ENCODE data around the gene OASL.

DNA sequence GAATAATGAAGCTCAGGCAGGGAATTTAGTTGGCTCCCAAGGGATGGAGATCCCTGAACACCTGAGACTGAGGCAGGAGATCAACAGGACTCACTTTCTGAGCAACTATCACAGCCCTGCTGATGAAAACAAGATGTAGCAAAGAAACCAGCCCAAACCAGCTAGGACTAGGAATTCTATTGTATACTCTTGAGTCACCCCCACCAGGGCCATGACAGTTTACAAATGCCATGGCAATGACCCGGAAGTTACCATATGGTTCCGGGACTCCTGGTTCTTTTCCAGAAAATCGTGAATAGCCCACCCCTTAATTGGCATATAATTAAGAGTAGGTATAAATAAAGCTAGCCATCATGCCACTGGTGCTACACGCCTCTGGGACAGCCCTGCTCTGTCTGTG lies 46.0 kb upstream of the OASL start:
- TF ChIP-seq HOXB13 (CRISPR knock-in tag; IDR thresholded peaks at IDR 0.05; ENCODE audit: low read depth) (no peak), JUN (IDR thresholded peaks at IDR 0.05) (no peak), CEBPB (IDR thresholded peaks at IDR 0.05) (no peak), MAFK (IDR thresholded peaks at IDR 0.05; ENCODE audit: partially characterized antibody) (no peak), RAD21 (conservative IDR thresholded peaks at IDR 0.05 in 1 of 2, IDR thresholded peaks at IDR 0.05 in 1 of 2) (no peak), POLR2A (IDR thresholded peaks at IDR 0.05; ENCODE audit: low read length) (no peak), POLR2AphosphoS2 (conservative IDR thresholded peaks at IDR 0.05; ENCODE audit: low read length) (no peak)
- TF ChIP-seq, protein P1, sequence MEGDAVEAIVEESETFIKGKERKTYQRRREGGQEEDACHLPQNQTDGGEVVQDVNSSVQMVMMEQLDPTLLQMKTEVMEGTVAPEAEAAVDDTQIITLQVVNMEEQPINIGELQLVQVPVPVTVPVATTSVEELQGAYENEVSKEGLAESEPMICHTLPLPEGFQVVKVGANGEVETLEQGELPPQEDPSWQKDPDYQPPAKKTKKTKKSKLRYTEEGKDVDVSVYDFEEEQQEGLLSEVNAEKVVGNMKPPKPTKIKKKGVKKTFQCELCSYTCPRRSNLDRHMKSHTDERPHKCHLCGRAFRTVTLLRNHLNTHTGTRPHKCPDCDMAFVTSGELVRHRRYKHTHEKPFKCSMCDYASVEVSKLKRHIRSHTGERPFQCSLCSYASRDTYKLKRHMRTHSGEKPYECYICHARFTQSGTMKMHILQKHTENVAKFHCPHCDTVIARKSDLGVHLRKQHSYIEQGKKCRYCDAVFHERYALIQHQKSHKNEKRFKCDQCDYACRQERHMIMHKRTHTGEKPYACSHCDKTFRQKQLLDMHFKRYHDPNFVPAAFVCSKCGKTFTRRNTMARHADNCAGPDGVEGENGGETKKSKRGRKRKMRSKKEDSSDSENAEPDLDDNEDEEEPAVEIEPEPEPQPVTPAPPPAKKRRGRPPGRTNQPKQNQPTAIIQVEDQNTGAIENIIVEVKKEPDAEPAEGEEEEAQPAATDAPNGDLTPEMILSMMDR (IDR thresholded peaks at IDR 0.05) = no peak
